Upper lobe of left lung (tissue), 6 donors: ENCODE results near the gene CAMK1D. TPM values are rescaled to one million over a fixed set of nuclear protein-coding genes. Genes with fewer than 3 reads are reported as not detected.

ENCODE experiments used
- ATAC-seq, 2 donors: fragments of 200-7000 bp; cut with Tn5 transposase; one replicate each; pipeline ENCODE4 v1.9.1; 2022; ENCODE audit warnings: mild to moderate bottlenecking in 2 of 2, moderate library complexity in 2 of 2; ENCODE audit not compliant: low FRiP score in 2 of 2
- DNase-seq, 2 donors: peaks; one replicate each; pipeline ENCODE4 v3.0.0-alpha.2; 2019 to 2020
- H3K27ac ChIP-seq, 4 donors: fragments of 200-600 bp; sonication (generic); one replicate each; pipeline ENCODE4 v1.5.1; 2016 to 2019
- H3K27me3 ChIP-seq, 4 donors: fragments of 200-600 bp; sonication (generic); one replicate each; pipeline ENCODE4 v1.5.1; 2017 to 2019
- H3K36me3 ChIP-seq, 4 donors: fragments of 200-600 bp; sonication (generic); one replicate each; pipeline ENCODE4 v1.5.1; 2016 to 2019
- H3K4me1 ChIP-seq, 4 donors: fragments of 200-600 bp; sonication (generic); one replicate each; pipeline ENCODE4 v1.5.1; 2018 to 2019
- H3K4me3 ChIP-seq, 4 donors: fragments of 200-600 bp; sonication (generic); one replicate each; pipeline ENCODE4 v1.5.1; 2017 to 2019; ENCODE audit warnings: mild to moderate bottlenecking in 2 of 4, moderate library complexity in 1 of 4
- H3K9me3 ChIP-seq, 4 donors: fragments of 200-600 bp; sonication (generic); one replicate each; pipeline ENCODE4 v1.5.1; 2018 to 2019
- CTCF ChIP-seq, 6 experiments: fragments of 450-650 bp in 4 of 6; fragments of 200-600 bp in 2 of 6; sonication (generic) in 2 of 6; IDR thresholded peaks; one replicate each; pipeline ENCODE4 v1.5.1; 2016 to 2019; ENCODE audit warnings: antibody characterized with exemption in 6 of 6
- EP300 ChIP-seq, 4 donors: sonication (generic); formaldehyde crosslinking; IDR thresholded peaks; one replicate each; pipeline ENCODE4 v1.5.1; 2017; ENCODE audit warnings: antibody characterized with exemption in 4 of 4, control low read depth in 2 of 4
- POLR2A ChIP-seq, 4 donors: fragments of 450-650 bp; IDR thresholded peaks; one replicate each; pipeline ENCODE4 v1.5.1; 2016 to 2017; ENCODE audit warnings: antibody characterized with exemption in 4 of 4, mild to moderate bottlenecking in 2 of 4
- POLR2AphosphoS5 ChIP-seq, 2 donors: sonication (generic); formaldehyde crosslinking; IDR thresholded peaks; one replicate each; pipeline ENCODE4 v1.5.1; 2017; ENCODE audit warnings: antibody characterized with exemption in 2 of 2
- WGBS, 2 donors: methylation state at CpG; one replicate each; pipeline ENCODE4 v1.1.5; 2017 to 2018; 5-methylcytosine and 5-hydroxymethylcytosine counted together
- total RNA-seq, 6 donors: library from RNA; depleted of rRNA in 4 of 6; stranded (reverse); fragments of >200 nt in 4 of 6; gene quantifications; one replicate each; pipeline versions ENCODE4 v1.1.0 to v1.2.1, GENCODE V29; 2016 to 2021
- donor health status: DM: no; HTN: no; CAD: no; lungs with moderate emphysema.
- donor health status: DM: no; HTN: yes; CAD: no; lungs with severe emphysema.

Gene CAMK1D
- total RNA-seq, 6 donors from 2014 or later: 6.2 to 29.2 (median 19.0) TPM

- Histone ChIP-seq H3K4me1 (peaks cover 4 to 27% (median 6%) of the 10 kb centered on the region in 4 donors), H3K4me3 (no peak overlapping the region), H3K27me3 (no peaks in the 10 kb centered on the region), H3K9me3 (no peaks in the 10 kb centered on the region), H3K27ac (no peak overlapping the region), H3K36me3 (no peaks in the 10 kb centered on the region)
- 96% methylated on average over 12 to 13 of the region's 13 CpGs for WGBS, 2 donors
- DNase-seq: no peak
- no peak for ATAC-seq
- TF ChIP-seq POLR2A (IDR thresholded peaks at IDR 0.05) (no peak), CTCF (IDR thresholded peaks at IDR 0.05) (no peak), POLR2AphosphoS5 (IDR thresholded peaks at IDR 0.05) (no peak), EP300 (IDR thresholded peaks at IDR 0.05) (no peak)
Observed at GRCh38 chr10:12393831-12394230, 44.5 kb downstream of the CAMK1D start.

GRCh38 chr10:12394241-12395033, 45.1 kb downstream of the CAMK1D start:
- no peak for DNase-seq
- Histone ChIP-seq H3K4me1 (peaks cover 1 to 21% (median 1%) of the 10 kb centered on the region in 4 donors), H3K27ac (no peak overlapping the region), H3K4me3 (no peak overlapping the region), H3K27me3 (no peaks in the 10 kb centered on the region), H3K36me3 (no peaks in the 10 kb centered on the region), H3K9me3 (no peaks in the 10 kb centered on the region)
- WGBS, 2 donors: 91 to 92% methylated on average over 8 of the region's 8 CpGs
- no peak for TF ChIP-seq CTCF (IDR thresholded peaks at IDR 0.05)
- TF ChIP-seq POLR2A (IDR thresholded peaks at IDR 0.05): no peak
- no peak for TF ChIP-seq POLR2AphosphoS5 (IDR thresholded peaks at IDR 0.05)
- TF ChIP-seq EP300 (IDR thresholded peaks at IDR 0.05): no peak
- ATAC-seq: no peak

- 59 to 85% methylated on average over 9 of the region's 9 CpGs for WGBS, 2 donors
- DNase-seq (no peak), ATAC-seq (no peak)
- Histone ChIP-seq H3K4me1 (peaks cover 0 to 17% (median 0%) of the 10 kb centered on the region in 4 donors), H3K36me3 (no peaks in the 10 kb centered on the region), H3K27me3 (no peaks in the 10 kb centered on the region), H3K4me3 (no peak overlapping the region), H3K9me3 (no peaks in the 10 kb centered on the region), H3K27ac (no peak overlapping the region)
- TF ChIP-seq POLR2A (IDR thresholded peaks at IDR 0.05) (no peak), POLR2AphosphoS5 (IDR thresholded peaks at IDR 0.05) (no peak), EP300 (IDR thresholded peaks at IDR 0.05) (no peak), CTCF (IDR thresholded peaks at IDR 0.05) (no peak)
Observed at GRCh38 chr10:12396093-12396492, 46.7 kb downstream of the CAMK1D start.

- peak in 1 of 2 donors; percentile 59 for DNase-seq
- H3K4me1 ChIP-seq: peaks cover 0 to 17% (median 0%) of the 10 kb centered on the region in 4 donors
- H3K4me3 ChIP-seq: no peak overlapping the region
- ATAC-seq: peak in 1 of 2 donors; percentile 77
- H3K9me3 ChIP-seq: no peaks in the 10 kb centered on the region
- TF ChIP-seq EP300 (IDR thresholded peaks at IDR 0.05) (no peak), CTCF (IDR thresholded peaks at IDR 0.05) (no peak), POLR2AphosphoS5 (IDR thresholded peaks at IDR 0.05) (no peak), POLR2A (IDR thresholded peaks at IDR 0.05) (no peak)
- no peak overlapping the region for H3K27ac ChIP-seq
- no peaks in the 10 kb centered on the region for H3K36me3 ChIP-seq
- H3K27me3 ChIP-seq: no peaks in the 10 kb centered on the region
- WGBS, 2 donors: 44 to 71% methylated on average over 6 of the region's 6 CpGs
Observed at GRCh38 chr10:12396567-12396966, 47.2 kb downstream of the CAMK1D start.
